HG02610 (cell line): ENCODE data around the gene RIN3.
A peak's percentile ranks its signal among the peaks of the same experiment; 100 is the strongest.

ENCODE experiments used
- ATAC-seq: cut with Tn5 transposase; IDR thresholded peaks from one replicate; pipeline ENCODE4 v1.9.1; 2021; ENCODE audit warnings: mild to moderate bottlenecking, moderate library complexity; ENCODE audit not compliant: unreplicated experiment

The RIN3 gene

GRCh38 chr14:92575061-92575747 lies 61.6 kb downstream of the RIN3 start:
- ATAC-seq: no peak

GRCh38 chr14:92575748-92576303 lies 62.2 kb downstream of the RIN3 start:
- no peak for ATAC-seq

- ATAC-seq: peak; percentile 79
Measured at GRCh38 chr14:92577321-92577742, 63.8 kb downstream of the RIN3 start.

- ATAC-seq: no peak
Measured at GRCh38 chr14:92578511-92578910, 64.9 kb downstream of the RIN3 start.

- ATAC-seq: no peak
Measured at GRCh38 chr14:92579244-92579936, 65.8 kb downstream of the RIN3 start.

- ATAC-seq: no peak
Measured at GRCh38 chr14:92581206-92581605, 67.6 kb downstream of the RIN3 start.

GRCh38 chr14:92581966-92582566 lies 68.5 kb downstream of the RIN3 start:
- peak; percentile 20 for ATAC-seq

GRCh38 chr14:92582706-92583452 lies 69.3 kb downstream of the RIN3 start:
- peak; percentile 58 for ATAC-seq

- ATAC-seq: no peak
Measured at GRCh38 chr14:92584220-92584619, 70.6 kb downstream of the RIN3 start.

- no peak for ATAC-seq
Measured at GRCh38 chr14:92584816-92585215, 71.2 kb downstream of the RIN3 start.

GRCh38 chr14:92585981-92586937 lies 72.7 kb downstream of the RIN3 start:
- ATAC-seq: peak; percentile 30

- ATAC-seq: no peak
Measured at GRCh38 chr14:92586963-92587699, 73.5 kb downstream of the RIN3 start.

- no peak for ATAC-seq
Measured at GRCh38 chr14:92587700-92588085, 74.1 kb downstream of the RIN3 start.

- no peak for ATAC-seq
Measured at GRCh38 chr14:92589213-92589852, 75.8 kb downstream of the RIN3 start.

- ATAC-seq: no peak
Measured at GRCh38 chr14:92590176-92590575, 76.6 kb downstream of the RIN3 start.

- ATAC-seq: no peak
Measured at GRCh38 chr14:92590941-92591340, 77.4 kb downstream of the RIN3 start.

GRCh38 chr14:92591346-92591745 lies 77.8 kb downstream of the RIN3 start:
- no peak for ATAC-seq

- peak; percentile 51 for ATAC-seq
Measured at GRCh38 chr14:92595267-92595666, 81.7 kb downstream of the RIN3 start.
